Neural cell (in vitro differentiated cells): ENCODE measurements around the gene ACTL9. TPM values are rescaled to one million over a fixed set of nuclear protein-coding genes. Genes with fewer than 3 reads are reported as not detected.

ENCODE experiments used
- H2AFZ ChIP-seq: fragments of 200-600, 300-800 bp; sonication (generic), shearing (Covaris generic); 2 replicates; pipeline ENCODE4 v1.6.0; 2014; ENCODE audit warnings: low read depth, mild to moderate bottlenecking, antibody characterized with exemption, low read length, moderate library complexity
- H3F3A ChIP-seq: fragments of 200-600 bp; shearing (Covaris generic); 2 replicates; pipeline ENCODE4 v1.6.1; 2016; ENCODE audit warnings: mild to moderate bottlenecking, moderate library complexity, mixed read lengths, antibody characterized with exemption, low read length; ENCODE audit not compliant: insufficient read depth, poor library complexity, severe bottlenecking
- H3K27ac ChIP-seq: fragments of 200-600, 300-800 bp; sonication (generic), shearing (Covaris generic); 2 replicates; pipeline ENCODE4 v1.5.1; 2014; ENCODE audit warnings: mild to moderate bottlenecking, low read length, moderate library complexity
- H3K27me3 ChIP-seq: fragments of 300-800, 200-600 bp; sonication (generic), shearing (Covaris generic); 2 replicates; pipeline ENCODE4 v1.6.0; 2014; ENCODE audit warnings: mild to moderate bottlenecking, low read depth, low read length, moderate library complexity; ENCODE audit not compliant: insufficient read depth
- H3K36me3 ChIP-seq: fragments of 300-800, 200-600 bp; sonication (generic), shearing (Covaris generic); 2 replicates; pipeline ENCODE4 v1.5.1; 2014; ENCODE audit warnings: mild to moderate bottlenecking, antibody characterized with exemption, low read length, moderate library complexity; ENCODE audit not compliant: insufficient read depth
- H3K4me2 ChIP-seq: fragments of 300-800, 200-600 bp; sonication (generic), shearing (Covaris generic); 2 replicates; pipeline ENCODE4 v1.6.0; 2014; ENCODE audit warnings: mild to moderate bottlenecking, low read length
- H3K4me3 ChIP-seq: fragments of 300-800, 200-600 bp; sonication (generic), shearing (Covaris generic); 2 replicates; pipeline ENCODE4 v1.5.1; 2014; ENCODE audit warnings: mild to moderate bottlenecking, low read length, moderate library complexity
- H3K79me2 ChIP-seq: fragments of 200-600 bp; shearing (Covaris generic); replicated peaks from 2 replicates; pipeline ENCODE4 v1.6.0; 2014; ENCODE audit warnings: mild to moderate bottlenecking, low read length, moderate library complexity; ENCODE audit not compliant: insufficient read depth
- H3K9ac ChIP-seq: fragments of 300-800, 200-600 bp; sonication (generic), shearing (Covaris generic); 2 replicates; pipeline ENCODE4 v1.6.1; 2016; ENCODE audit warnings: mild to moderate bottlenecking, low read length, mixed read lengths
- H3K9me2 ChIP-seq: fragments of 200-600 bp; shearing (Covaris generic); 2 replicates; pipeline ENCODE4 v1.6.1; 2016; ENCODE audit warnings: mild to moderate bottlenecking, low read length, mixed read lengths; ENCODE audit not compliant: insufficient read depth
- H3K9me3 ChIP-seq: fragments of 200-600, 300-800 bp; sonication (generic), shearing (Covaris generic); 2 replicates; pipeline ENCODE4 v1.6.1; 2016; ENCODE audit warnings: mild to moderate bottlenecking, mixed run types, low read length, moderate library complexity, mixed read lengths
- H4K20me1 ChIP-seq: fragments of 200-600 bp; shearing (Covaris generic); 2 replicates; pipeline ENCODE4 v1.6.1; 2016; ENCODE audit warnings: mild to moderate bottlenecking, mixed run types; ENCODE audit not compliant: insufficient read depth
- MXI1 ChIP-seq: fragments of 450-650 bp; conservative IDR thresholded peaks from 2 replicates; pipeline ENCODE4 v1.6.1; 2014; ENCODE audit warnings: antibody characterized with exemption, mild to moderate bottlenecking; ENCODE audit not compliant: poor library complexity, severe bottlenecking
- polyA plus RNA-seq: library from polyadenylated mRNA; depleted of rRNA; stranded (reverse); fragments of >200 nt; gene quantifications from 2 replicates; pipeline ENCODE4 v1.2.3, GENCODE V29; 2014

The ACTL9 gene
- polyA plus RNA-seq, 1 donor from 2014 or later: not detected

DNA sequence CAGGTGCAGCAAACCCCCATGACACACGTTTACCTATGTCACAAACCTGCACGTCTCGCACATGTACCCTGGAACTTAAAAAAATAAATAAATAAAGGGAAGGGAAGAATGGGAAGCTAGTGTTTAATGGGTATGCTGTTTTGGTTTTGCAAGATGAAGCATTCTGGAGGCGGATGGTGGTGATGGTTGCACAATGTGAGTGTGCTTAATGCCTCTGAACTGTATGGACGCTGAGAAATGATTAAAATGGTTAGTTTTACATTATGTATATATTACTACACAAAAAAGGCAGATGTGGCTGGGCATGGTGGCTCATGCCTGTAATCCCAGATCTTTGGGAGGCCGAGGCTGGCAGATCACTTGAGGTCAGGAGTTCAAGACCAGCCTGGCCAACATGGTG is 50.4 kb downstream of the ACTL9 start:
- H2AFZ ChIP-seq: no peak overlapping the region
- no peaks in the 10 kb centered on the region for H3K9me2 ChIP-seq
- H3K79me2 ChIP-seq: no peaks in the 10 kb centered on the region
- H3K9me3 ChIP-seq: no peaks in the 10 kb centered on the region
- no peak for TF ChIP-seq MXI1
- no peaks in the 10 kb centered on the region for H3K36me3 ChIP-seq
- H3K4me2 ChIP-seq: no peak overlapping the region
- H3K27ac ChIP-seq: no peak overlapping the region
- H4K20me1 ChIP-seq: no peaks in the 10 kb centered on the region
- H3F3A ChIP-seq: no peaks in the 10 kb centered on the region
- H3K4me3 ChIP-seq: no peak overlapping the region
- H3K9ac ChIP-seq: no peak overlapping the region
- H3K27me3 ChIP-seq: no peaks in the 10 kb centered on the region

Other genes starting within 250 kb of the ACTL9 start
- gene PRAM1, start 196.2 kb downstream of the ACTL9 start, polyA plus RNA-seq: 0.62 and 1.5 TPM in 2 replicates
- 3.4 and 13.4 TPM in 2 replicates for gene ZNF414, start 184.6 kb downstream of the ACTL9 start, polyA plus RNA-seq
- 0.40 TPM in 2 replicates for gene MYO1F, start 121.4 kb downstream of the ACTL9 start, polyA plus RNA-seq
- 99.4 and 143 TPM in 2 replicates for gene ADAMTS10, start 88.1 kb downstream of the ACTL9 start, polyA plus RNA-seq
- gene NFILZ, start 68.2 kb downstream of the ACTL9 start, polyA plus RNA-seq: not detected in 2 replicates
- not detected in 2 replicates for gene OR2Z1, start 22.8 kb upstream of the ACTL9 start, polyA plus RNA-seq
- gene ZNF558, start 133.5 kb upstream of the ACTL9 start, polyA plus RNA-seq: 65.7 and 67.0 TPM in 2 replicates
- not detected in 2 replicates for gene MBD3L1, start 133.6 kb upstream of the ACTL9 start, polyA plus RNA-seq